GM12891 (cell line): Measurements from ENCODE around the gene NCKAP5.

Source experiments
- DNase-seq: peaks from one replicate; pipeline ENCODE4 v3.0.0; 2011; ENCODE audit warnings: low spot score; ENCODE audit not compliant: insufficient read length
- FAIRE-seq: peaks from 2 replicates; lab custom pipeline; 2011; peaks lifted over from hg19 to GRCh38; lab: Jason Lieb, UNC
- PAX5 ChIP-seq: IDR thresholded peaks from 2 replicates; pipeline ENCODE4 v1.6.1; 2011; ENCODE audit warnings: low read length, moderate library complexity, mild to moderate bottlenecking; ENCODE audit not compliant: insufficient read depth, severe bottlenecking
- POLR2A ChIP-seq: IDR thresholded peaks from 2 replicates; pipeline ENCODE4 v1.6.1; 2011; ENCODE audit warnings: low read depth, low read length, control low read depth
- POLR2AphosphoS5 ChIP-seq: IDR thresholded peaks from 2 replicates; pipeline ENCODE4 v1.6.1; 2011; ENCODE audit warnings: low read depth, low read length, control low read depth
- POU2F2 ChIP-seq: IDR thresholded peaks from 2 replicates; pipeline ENCODE4 v1.6.1; 2011; ENCODE audit warnings: low read depth, mild to moderate bottlenecking, control low read depth, low read length, moderate library complexity
- SPI1 ChIP-seq: IDR thresholded peaks from 2 replicates; pipeline ENCODE4 v1.6.1; 2011; ENCODE audit warnings: low read depth, low read length, control low read depth
- TAF1 ChIP-seq: IDR thresholded peaks from 2 replicates; pipeline ENCODE4 v1.6.1; 2011; ENCODE audit warnings: low read depth, low read length, control low read depth

The NCKAP5 gene

GRCh38 chr2:132795220-132795619, 773.0 kb downstream of the NCKAP5 start:
- FAIRE-seq = no peak
- DNase-seq = no peak
- TF ChIP-seq TAF1 = no peak
- no peak for TF ChIP-seq SPI1
- TF ChIP-seq POU2F2 = no peak
- no peak for TF ChIP-seq POLR2A
- no peak for TF ChIP-seq PAX5
- TF ChIP-seq POLR2AphosphoS5 = no peak

GRCh38 chr2:132793532-132793931, 774.7 kb downstream of the NCKAP5 start:
- FAIRE-seq (no peak), DNase-seq (no peak)
- TF ChIP-seq POLR2A (no peak), POLR2AphosphoS5 (no peak), TAF1 (no peak), PAX5 (no peak), POU2F2 (no peak), SPI1 (no peak)

DNA sequence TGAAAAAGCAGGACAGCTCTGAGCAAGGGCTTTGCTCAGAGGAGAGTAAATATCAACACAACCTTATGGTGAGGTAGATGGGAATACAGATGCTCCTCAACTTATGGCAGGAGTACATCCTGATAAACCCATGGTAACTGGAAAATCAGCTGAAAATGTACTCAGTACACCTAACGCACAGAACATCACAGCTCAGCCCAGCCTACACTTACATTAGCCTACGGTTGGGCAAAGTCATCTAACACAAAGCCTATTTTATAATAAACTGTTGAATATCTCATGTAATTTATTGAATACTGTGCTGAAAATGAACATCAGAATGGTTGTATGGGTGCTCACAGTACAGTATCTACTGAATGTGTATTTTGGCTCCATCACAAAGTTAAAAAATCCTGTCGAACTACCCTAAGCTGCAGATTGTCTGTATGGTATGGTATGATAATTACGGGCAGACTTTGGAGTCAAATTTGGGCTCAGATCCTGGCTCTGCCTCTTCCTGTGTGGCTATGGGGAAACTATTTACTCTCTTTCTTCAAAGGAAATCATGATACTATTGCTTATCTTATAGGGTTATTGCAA, 778.0 kb downstream of the NCKAP5 start:
- FAIRE-seq (no peak), DNase-seq (no peak)
- TF ChIP-seq POLR2AphosphoS5 (no peak), PAX5 (no peak), POLR2A (no peak), POU2F2 (no peak), SPI1 (no peak), TAF1 (no peak)

- TF ChIP-seq PAX5 = no peak
- TF ChIP-seq POLR2A = no peak
- TF ChIP-seq SPI1 = no peak
- TF ChIP-seq POU2F2 = no peak
- TF ChIP-seq TAF1 = no peak
- no peak for TF ChIP-seq POLR2AphosphoS5
- FAIRE-seq (no peak), DNase-seq (no peak)
Measured at GRCh38 chr2:132789066-132789465, 779.2 kb downstream of the NCKAP5 start.

DNA sequence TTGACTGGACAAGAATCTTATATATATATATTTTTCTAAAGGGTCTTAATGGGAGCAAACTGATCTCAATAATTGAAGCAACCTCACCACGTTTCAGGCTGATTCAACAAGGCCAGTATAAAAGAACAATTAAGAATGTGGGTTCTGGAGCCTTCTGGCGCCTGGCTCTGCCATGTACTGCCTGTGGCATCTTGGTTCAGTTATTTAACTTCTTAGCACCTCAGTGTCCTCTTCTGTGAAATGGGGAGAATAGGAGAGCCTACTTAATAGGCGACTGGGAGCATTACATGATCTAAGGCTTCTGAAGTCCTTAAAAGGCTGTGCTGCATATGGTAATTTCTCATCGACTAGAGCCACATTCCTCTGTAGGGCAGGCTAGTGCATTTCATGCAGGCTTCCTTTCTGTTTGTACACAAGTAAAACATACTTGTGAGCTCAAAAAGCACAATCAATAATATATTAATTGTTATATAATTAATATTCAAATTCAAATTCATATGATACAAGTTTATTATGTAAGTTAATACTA, 779.9 kb downstream of the NCKAP5 start:
- DNase-seq (no peak), FAIRE-seq (no peak)
- TF ChIP-seq POLR2AphosphoS5 (no peak), SPI1 (no peak), TAF1 (no peak), POU2F2 (no peak), PAX5 (no peak), POLR2A (no peak)

GRCh38 chr2:132783883-132784282, 784.4 kb downstream of the NCKAP5 start:
- FAIRE-seq = no peak
- DNase-seq = no peak

DNA sequence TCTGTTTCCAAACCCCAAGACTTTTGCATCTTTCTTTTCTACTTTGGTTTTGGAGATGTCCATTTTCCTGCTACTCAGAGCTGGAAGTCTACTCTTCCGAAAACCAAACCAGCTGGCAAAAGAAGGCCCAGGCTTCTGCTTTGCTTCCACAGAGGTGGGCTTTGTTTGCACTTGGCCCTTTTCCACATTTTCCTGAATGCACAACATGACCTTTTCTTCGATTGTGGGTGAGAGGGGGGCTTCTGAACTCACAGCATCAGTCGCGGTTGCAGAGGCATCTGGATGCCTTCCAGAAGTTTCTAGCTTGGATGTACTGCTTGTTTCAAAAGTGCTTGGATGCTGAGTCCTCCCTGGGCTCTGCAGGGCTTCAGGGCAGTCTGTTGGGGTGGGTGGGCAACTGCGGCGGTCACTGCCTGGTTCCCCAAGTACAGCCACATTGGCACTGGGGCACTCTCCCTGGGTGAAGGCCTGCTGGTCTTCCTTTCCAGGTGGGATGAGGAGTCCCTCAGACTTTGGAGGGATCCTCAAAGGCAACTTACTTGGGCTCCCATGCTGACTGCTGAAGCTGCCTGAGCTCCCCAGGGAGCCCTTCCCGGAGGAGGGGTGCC, 786.0 kb downstream of the NCKAP5 start:
- DNase-seq (no peak), FAIRE-seq (no peak)
- TF ChIP-seq POU2F2 = no peak
- TF ChIP-seq SPI1 = no peak
- no peak for TF ChIP-seq TAF1
- no peak for TF ChIP-seq POLR2A
- no peak for TF ChIP-seq POLR2AphosphoS5
- TF ChIP-seq PAX5 = no peak

More at GRCh38 chr2:132783883-132784282, 784.4 kb downstream of the NCKAP5 start:
- TF ChIP-seq PAX5 (no peak), TAF1 (no peak), POLR2AphosphoS5 (no peak)

GRCh38 chr2:132780651-132781050, 787.6 kb downstream of the NCKAP5 start:
- DNase-seq (no peak), FAIRE-seq (no peak)
- TF ChIP-seq PAX5 = no peak
- TF ChIP-seq POU2F2 = no peak
- TF ChIP-seq SPI1 = no peak
- no peak for TF ChIP-seq POLR2AphosphoS5
- no peak for TF ChIP-seq TAF1
- TF ChIP-seq POLR2A = no peak

DNA sequence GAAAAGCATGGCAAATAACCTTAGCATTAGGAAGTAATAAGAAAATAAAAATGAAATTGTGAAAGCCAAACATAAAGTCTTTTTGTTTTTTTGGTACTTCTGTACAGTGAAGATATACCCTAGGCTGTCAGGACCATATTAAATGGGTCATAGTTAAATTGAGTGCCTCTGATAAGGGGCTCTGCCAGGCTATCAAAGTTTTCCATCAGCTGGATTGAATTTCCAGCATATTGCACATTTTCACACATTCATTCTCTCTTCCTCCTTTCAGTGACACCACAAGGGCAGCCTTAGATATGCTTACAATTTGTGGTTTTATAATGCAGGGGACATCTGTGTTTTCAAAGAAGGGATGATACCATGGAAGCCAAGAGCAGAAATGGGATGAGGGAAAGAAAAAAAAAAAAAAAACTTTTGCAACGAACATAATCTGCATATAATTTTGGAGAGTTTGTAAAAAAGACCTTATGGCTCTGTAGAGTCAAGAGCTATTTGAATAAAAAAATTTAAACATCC, 789.0 kb downstream of the NCKAP5 start:
- no peak for TF ChIP-seq SPI1
- TF ChIP-seq TAF1 = no peak
- no peak for TF ChIP-seq POLR2AphosphoS5
- TF ChIP-seq POU2F2 = no peak
- TF ChIP-seq PAX5 = no peak
- no peak for TF ChIP-seq POLR2A
- DNase-seq (no peak), FAIRE-seq (no peak)
